HEK293 (cell line): Measurements from ENCODE around the gene RBP4.

Source experiments
- GFI1B ChIP-seq: fragments of 450-650 bp; formaldehyde crosslinking; IDR thresholded peaks from 2 replicates; pipeline ENCODE4 v1.5.1; 2016; ENCODE audit warnings: missing biosample characterization, missing genetic modification characterization
- GLIS2 ChIP-seq: fragments of 450-650 bp; formaldehyde crosslinking; IDR thresholded peaks from 2 replicates; pipeline ENCODE4 v1.5.1; 2016; ENCODE audit warnings: missing biosample characterization, missing genetic modification characterization
- HOXC10 ChIP-seq: sonication (generic); formaldehyde crosslinking; IDR thresholded peaks from 2 replicates; pipeline ENCODE4 v1.8.1; 2023; ENCODE audit warnings: mild to moderate bottlenecking, missing genetic modification reagents
- MEIS1 ChIP-seq: sonication (generic); formaldehyde crosslinking; IDR thresholded peaks from 2 replicates; pipeline ENCODE4 v1.8.1; 2022; ENCODE audit warnings: missing genetic modification reagents, mild to moderate bottlenecking, borderline replicate concordance
- WT1 ChIP-seq: fragments of 450-650 bp; formaldehyde crosslinking; IDR thresholded peaks from 2 replicates; pipeline ENCODE4 v1.5.1; 2016; ENCODE audit warnings: missing biosample characterization, missing genetic modification characterization
- YY1 ChIP-seq: fragments of 450-650 bp; formaldehyde crosslinking; IDR thresholded peaks from 2 replicates; pipeline ENCODE4 v1.5.1; 2018; ENCODE audit warnings: missing biosample characterization, missing genetic modification characterization
- ZBTB1 ChIP-seq: fragments of 450-650 bp; formaldehyde crosslinking; IDR thresholded peaks from 2 replicates; pipeline ENCODE4 v1.5.1; 2016; ENCODE audit warnings: missing biosample characterization, missing genetic modification characterization
- ZBTB20 ChIP-seq: fragments of 450-650 bp; formaldehyde crosslinking; IDR thresholded peaks from 2 replicates; pipeline ENCODE4 v1.5.1; 2016; ENCODE audit warnings: missing biosample characterization, missing genetic modification characterization
- ZBTB48 ChIP-seq: fragments of 450-650 bp; formaldehyde crosslinking; IDR thresholded peaks from 2 replicates; pipeline ENCODE4 v1.5.1; 2016; ENCODE audit warnings: missing biosample characterization, missing genetic modification characterization
- ZBTB7A ChIP-seq: fragments of 450-650 bp; formaldehyde crosslinking; IDR thresholded peaks from 2 replicates; pipeline ENCODE4 v1.5.1; 2016; ENCODE audit warnings: low read depth, missing biosample characterization, missing genetic modification characterization
- ZEB2 ChIP-seq: fragments of 450-650 bp; formaldehyde crosslinking; IDR thresholded peaks from 2 replicates; pipeline ENCODE4 v1.5.1; 2016; ENCODE audit warnings: missing biosample characterization, missing genetic modification characterization
- ZFP69B ChIP-seq: fragments of 450-650 bp; formaldehyde crosslinking; IDR thresholded peaks from 2 replicates; pipeline ENCODE4 v1.5.1; 2016; ENCODE audit warnings: missing biosample characterization, missing genetic modification characterization
- ZNF146 ChIP-seq: fragments of 450-650 bp; formaldehyde crosslinking; IDR thresholded peaks from 2 replicates; pipeline ENCODE4 v1.5.1; 2016; ENCODE audit warnings: missing biosample characterization, missing genetic modification characterization
- ZNF19 ChIP-seq: fragments of 450-650 bp; formaldehyde crosslinking; IDR thresholded peaks from 2 replicates; pipeline ENCODE4; 2016; ENCODE audit warnings: missing biosample characterization, missing genetic modification characterization, low read depth
- ZNF24 ChIP-seq: fragments of 450-650 bp; formaldehyde crosslinking; IDR thresholded peaks from 2 replicates; pipeline ENCODE4 v1.5.1; 2016; ENCODE audit warnings: missing biosample characterization, missing genetic modification characterization
- ZNF292 ChIP-seq: fragments of 450-650 bp; formaldehyde crosslinking; IDR thresholded peaks from 2 replicates; pipeline ENCODE4 v1.5.1; 2016; ENCODE audit warnings: low read depth, missing biosample characterization, missing genetic modification characterization, borderline replicate concordance
- ZNF366 ChIP-seq: fragments of 450-650 bp; formaldehyde crosslinking; conservative IDR thresholded peaks from 2 replicates; pipeline ENCODE4 v1.5.1; 2016; ENCODE audit warnings: missing biosample characterization, missing genetic modification characterization
- ZNF433 ChIP-seq: fragments of 450-650 bp; formaldehyde crosslinking; IDR thresholded peaks from 2 replicates; pipeline ENCODE4 v1.5.1; 2016; ENCODE audit warnings: missing biosample characterization, missing genetic modification characterization, low read depth
- ZNF48 ChIP-seq: fragments of 450-650 bp; formaldehyde crosslinking; IDR thresholded peaks from 2 replicates; pipeline ENCODE4 v1.5.1; 2016; ENCODE audit warnings: missing biosample characterization, missing genetic modification characterization
- ZNF555 ChIP-seq: fragments of 450-650 bp; formaldehyde crosslinking; conservative IDR thresholded peaks from 2 replicates; pipeline ENCODE4 v1.5.1; 2017; ENCODE audit warnings: missing biosample characterization, mild to moderate bottlenecking, missing genetic modification characterization, inconsistent platforms
- ZNF658 ChIP-seq: fragments of 450-650 bp; formaldehyde crosslinking; IDR thresholded peaks from 2 replicates; pipeline ENCODE4; 2016; ENCODE audit warnings: missing biosample characterization, missing genetic modification characterization
- ZNF664 ChIP-seq: fragments of 450-650 bp; formaldehyde crosslinking; IDR thresholded peaks from 2 replicates; pipeline ENCODE4 v1.5.1; 2016; ENCODE audit warnings: missing biosample characterization, missing genetic modification characterization
- ZNF843 ChIP-seq: fragments of 450-650 bp; formaldehyde crosslinking; IDR thresholded peaks from 2 replicates; pipeline ENCODE4 v1.5.1; 2016; ENCODE audit warnings: missing biosample characterization, missing genetic modification characterization
- ZSCAN30 ChIP-seq: fragments of 450-650 bp; IDR thresholded peaks from 2 replicates; pipeline ENCODE4 v1.5.1; 2018; ENCODE audit warnings: missing biosample characterization, mild to moderate bottlenecking, missing genetic modification characterization, moderate library complexity
- TF ChIP-seq, protein P1 (sequence below): fragments of 450-650 bp; formaldehyde crosslinking; IDR thresholded peaks from 2 replicates; pipeline ENCODE4 v1.5.1; 2016; ENCODE audit warnings: missing biosample characterization, missing genetic modification characterization
- TF ChIP-seq, protein P2 (sequence below): fragments of 450-650 bp; formaldehyde crosslinking; IDR thresholded peaks from 2 replicates; pipeline ENCODE4 v1.5.1; 2017; ENCODE audit warnings: missing biosample characterization, missing genetic modification characterization
- TF ChIP-seq, protein P3 (sequence below): fragments of 450-650 bp; formaldehyde crosslinking; IDR thresholded peaks from 2 replicates; pipeline ENCODE4 v1.5.1; 2017; ENCODE audit warnings: missing biosample characterization, missing genetic modification characterization
- TF ChIP-seq, protein P4 (sequence below): fragments of 450-650 bp; IDR thresholded peaks from 2 replicates; pipeline ENCODE4 v1.5.1; 2018; ENCODE audit warnings: missing biosample characterization, missing genetic modification characterization
- TF ChIP-seq, protein P5 (sequence below): fragments of 450-650 bp; formaldehyde crosslinking; IDR thresholded peaks from 2 replicates; pipeline ENCODE4 v1.5.1; 2016; ENCODE audit warnings: missing biosample characterization, missing genetic modification characterization
- TF ChIP-seq, protein P6 (sequence below): fragments of 450-650 bp; formaldehyde crosslinking; optimal IDR thresholded peaks from 2 replicates; pipeline ENCODE3; 2016; ENCODE audit warnings: missing biosample characterization, mild to moderate bottlenecking, missing genetic modification characterization
- TF ChIP-seq, protein P7 (sequence below): IDR thresholded peaks from 2 replicates; pipeline ENCODE4 v1.6.1; 2011; ENCODE audit warnings: mild to moderate bottlenecking, low read depth, low read length, borderline replicate concordance

The RBP4 gene

DNA sequence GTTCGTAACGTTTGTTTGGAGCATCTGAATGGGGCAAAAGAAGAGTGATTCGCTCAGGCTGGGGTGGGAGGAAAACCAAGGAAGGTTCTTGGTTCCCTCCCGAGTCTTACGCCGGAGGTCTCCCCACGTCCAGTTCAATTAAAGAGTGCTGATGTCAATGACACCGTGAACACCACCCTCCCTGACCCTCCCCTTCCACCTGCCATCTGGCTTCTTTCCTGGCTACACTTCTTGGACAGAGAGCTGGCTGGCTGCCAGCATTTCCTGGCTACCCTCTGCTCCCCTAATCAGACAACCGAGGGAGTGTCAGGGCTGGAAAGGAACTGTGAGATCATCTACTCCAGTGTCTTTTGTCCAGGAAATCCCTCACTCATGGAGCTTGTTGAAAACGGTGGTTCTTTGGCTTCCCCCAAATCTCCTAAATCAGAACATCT is 58.7 kb downstream of the RBP4 start (continued):
- TF ChIP-seq ZNF146 (tag by site-specific recombination), result no peak
- TF ChIP-seq ZNF433 (tag by site-specific recombination), result no peak
- TF ChIP-seq, protein P1, sequence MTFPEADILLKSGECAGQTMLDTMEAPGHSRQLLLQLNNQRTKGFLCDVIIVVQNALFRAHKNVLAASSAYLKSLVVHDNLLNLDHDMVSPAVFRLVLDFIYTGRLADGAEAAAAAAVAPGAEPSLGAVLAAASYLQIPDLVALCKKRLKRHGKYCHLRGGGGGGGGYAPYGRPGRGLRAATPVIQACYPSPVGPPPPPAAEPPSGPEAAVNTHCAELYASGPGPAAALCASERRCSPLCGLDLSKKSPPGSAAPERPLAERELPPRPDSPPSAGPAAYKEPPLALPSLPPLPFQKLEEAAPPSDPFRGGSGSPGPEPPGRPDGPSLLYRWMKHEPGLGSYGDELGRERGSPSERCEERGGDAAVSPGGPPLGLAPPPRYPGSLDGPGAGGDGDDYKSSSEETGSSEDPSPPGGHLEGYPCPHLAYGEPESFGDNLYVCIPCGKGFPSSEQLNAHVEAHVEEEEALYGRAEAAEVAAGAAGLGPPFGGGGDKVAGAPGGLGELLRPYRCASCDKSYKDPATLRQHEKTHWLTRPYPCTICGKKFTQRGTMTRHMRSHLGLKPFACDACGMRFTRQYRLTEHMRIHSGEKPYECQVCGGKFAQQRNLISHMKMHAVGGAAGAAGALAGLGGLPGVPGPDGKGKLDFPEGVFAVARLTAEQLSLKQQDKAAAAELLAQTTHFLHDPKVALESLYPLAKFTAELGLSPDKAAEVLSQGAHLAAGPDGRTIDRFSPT (tag by site-specific recombination), result no peak
- TF ChIP-seq ZBTB48, result 0 out of 2 replicates have a peak, but pooled peaks have one; percentile 60
- no peak for TF ChIP-seq ZNF843
- TF ChIP-seq, protein P2, sequence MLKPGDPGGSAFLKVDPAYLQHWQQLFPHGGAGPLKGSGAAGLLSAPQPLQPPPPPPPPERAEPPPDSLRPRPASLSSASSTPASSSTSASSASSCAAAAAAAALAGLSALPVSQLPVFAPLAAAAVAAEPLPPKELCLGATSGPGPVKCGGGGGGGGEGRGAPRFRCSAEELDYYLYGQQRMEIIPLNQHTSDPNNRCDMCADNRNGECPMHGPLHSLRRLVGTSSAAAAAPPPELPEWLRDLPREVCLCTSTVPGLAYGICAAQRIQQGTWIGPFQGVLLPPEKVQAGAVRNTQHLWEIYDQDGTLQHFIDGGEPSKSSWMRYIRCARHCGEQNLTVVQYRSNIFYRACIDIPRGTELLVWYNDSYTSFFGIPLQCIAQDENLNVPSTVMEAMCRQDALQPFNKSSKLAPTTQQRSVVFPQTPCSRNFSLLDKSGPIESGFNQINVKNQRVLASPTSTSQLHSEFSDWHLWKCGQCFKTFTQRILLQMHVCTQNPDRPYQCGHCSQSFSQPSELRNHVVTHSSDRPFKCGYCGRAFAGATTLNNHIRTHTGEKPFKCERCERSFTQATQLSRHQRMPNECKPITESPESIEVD (tag by site-specific recombination), result no peak; the same call in 1 of the 2 replicates
- no peak for TF ChIP-seq GLIS2
- no peak for TF ChIP-seq ZSCAN30 (tag by site-specific recombination)
- no peak for TF ChIP-seq ZEB2 (tag by site-specific recombination)
- TF ChIP-seq ZBTB1 (tag by site-specific recombination), result no peak
- TF ChIP-seq ZNF658 (tag by site-specific recombination), result no peak
- no peak for TF ChIP-seq ZNF555
- TF ChIP-seq, protein P3, sequence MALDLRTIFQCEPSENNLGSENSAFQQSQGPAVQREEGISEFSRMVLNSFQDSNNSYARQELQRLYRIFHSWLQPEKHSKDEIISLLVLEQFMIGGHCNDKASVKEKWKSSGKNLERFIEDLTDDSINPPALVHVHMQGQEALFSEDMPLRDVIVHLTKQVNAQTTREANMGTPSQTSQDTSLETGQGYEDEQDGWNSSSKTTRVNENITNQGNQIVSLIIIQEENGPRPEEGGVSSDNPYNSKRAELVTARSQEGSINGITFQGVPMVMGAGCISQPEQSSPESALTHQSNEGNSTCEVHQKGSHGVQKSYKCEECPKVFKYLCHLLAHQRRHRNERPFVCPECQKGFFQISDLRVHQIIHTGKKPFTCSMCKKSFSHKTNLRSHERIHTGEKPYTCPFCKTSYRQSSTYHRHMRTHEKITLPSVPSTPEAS, result no peak; the same call in 1 of the 2 replicates
- peak; percentile 10; the same call in 1 of the 2 replicates for TF ChIP-seq ZBTB20 (tag by site-specific recombination)
- no peak for TF ChIP-seq GFI1B (tag by site-specific recombination)
- peak; percentile 67; the same call in 1 of the 2 replicates for TF ChIP-seq ZNF366 (tag by site-specific recombination)
- TF ChIP-seq, protein P4, sequence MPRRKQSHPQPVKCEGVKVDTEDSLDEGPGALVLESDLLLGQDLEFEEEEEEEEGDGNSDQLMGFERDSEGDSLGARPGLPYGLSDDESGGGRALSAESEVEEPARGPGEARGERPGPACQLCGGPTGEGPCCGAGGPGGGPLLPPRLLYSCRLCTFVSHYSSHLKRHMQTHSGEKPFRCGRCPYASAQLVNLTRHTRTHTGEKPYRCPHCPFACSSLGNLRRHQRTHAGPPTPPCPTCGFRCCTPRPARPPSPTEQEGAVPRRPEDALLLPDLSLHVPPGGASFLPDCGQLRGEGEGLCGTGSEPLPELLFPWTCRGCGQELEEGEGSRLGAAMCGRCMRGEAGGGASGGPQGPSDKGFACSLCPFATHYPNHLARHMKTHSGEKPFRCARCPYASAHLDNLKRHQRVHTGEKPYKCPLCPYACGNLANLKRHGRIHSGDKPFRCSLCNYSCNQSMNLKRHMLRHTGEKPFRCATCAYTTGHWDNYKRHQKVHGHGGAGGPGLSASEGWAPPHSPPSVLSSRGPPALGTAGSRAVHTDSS (tag by site-specific recombination), result no peak
- TF ChIP-seq, protein P5, sequence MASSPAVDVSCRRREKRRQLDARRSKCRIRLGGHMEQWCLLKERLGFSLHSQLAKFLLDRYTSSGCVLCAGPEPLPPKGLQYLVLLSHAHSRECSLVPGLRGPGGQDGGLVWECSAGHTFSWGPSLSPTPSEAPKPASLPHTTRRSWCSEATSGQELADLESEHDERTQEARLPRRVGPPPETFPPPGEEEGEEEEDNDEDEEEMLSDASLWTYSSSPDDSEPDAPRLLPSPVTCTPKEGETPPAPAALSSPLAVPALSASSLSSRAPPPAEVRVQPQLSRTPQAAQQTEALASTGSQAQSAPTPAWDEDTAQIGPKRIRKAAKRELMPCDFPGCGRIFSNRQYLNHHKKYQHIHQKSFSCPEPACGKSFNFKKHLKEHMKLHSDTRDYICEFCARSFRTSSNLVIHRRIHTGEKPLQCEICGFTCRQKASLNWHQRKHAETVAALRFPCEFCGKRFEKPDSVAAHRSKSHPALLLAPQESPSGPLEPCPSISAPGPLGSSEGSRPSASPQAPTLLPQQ, result no peak; the same call in 1 of the 2 replicates
- 0 out of 2 replicates have a peak, but pooled peaks have one; percentile 15 for TF ChIP-seq ZNF24
- TF ChIP-seq MEIS1 (CRISPR knock-in tag), result no peak
- TF ChIP-seq, protein P6, sequence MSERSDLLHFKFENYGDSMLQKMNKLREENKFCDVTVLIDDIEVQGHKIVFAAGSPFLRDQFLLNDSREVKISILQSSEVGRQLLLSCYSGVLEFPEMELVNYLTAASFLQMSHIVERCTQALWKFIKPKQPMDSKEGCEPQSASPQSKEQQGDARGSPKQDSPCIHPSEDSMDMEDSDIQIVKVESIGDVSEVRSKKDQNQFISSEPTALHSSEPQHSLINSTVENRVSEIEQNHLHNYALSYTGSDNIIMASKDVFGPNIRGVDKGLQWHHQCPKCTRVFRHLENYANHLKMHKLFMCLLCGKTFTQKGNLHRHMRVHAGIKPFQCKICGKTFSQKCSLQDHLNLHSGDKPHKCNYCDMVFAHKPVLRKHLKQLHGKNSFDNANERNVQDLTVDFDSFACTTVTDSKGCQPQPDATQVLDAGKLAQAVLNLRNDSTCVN (tag by site-specific recombination), result no peak
- no peak for TF ChIP-seq ZBTB7A (tag by site-specific recombination)
- TF ChIP-seq ZFP69B (tag by site-specific recombination), result no peak
- no peak for TF ChIP-seq ZNF48 (tag by site-specific recombination)
- no peak for TF ChIP-seq YY1 (tag by site-specific recombination)
- TF ChIP-seq HOXC10 (CRISPR knock-in tag), result no peak
- TF ChIP-seq ZNF292, result no peak
- no peak for TF ChIP-seq ZNF664 (tag by site-specific recombination)
- no peak for TF ChIP-seq ZNF19 (tag by site-specific recombination)
- TF ChIP-seq, protein P7, sequence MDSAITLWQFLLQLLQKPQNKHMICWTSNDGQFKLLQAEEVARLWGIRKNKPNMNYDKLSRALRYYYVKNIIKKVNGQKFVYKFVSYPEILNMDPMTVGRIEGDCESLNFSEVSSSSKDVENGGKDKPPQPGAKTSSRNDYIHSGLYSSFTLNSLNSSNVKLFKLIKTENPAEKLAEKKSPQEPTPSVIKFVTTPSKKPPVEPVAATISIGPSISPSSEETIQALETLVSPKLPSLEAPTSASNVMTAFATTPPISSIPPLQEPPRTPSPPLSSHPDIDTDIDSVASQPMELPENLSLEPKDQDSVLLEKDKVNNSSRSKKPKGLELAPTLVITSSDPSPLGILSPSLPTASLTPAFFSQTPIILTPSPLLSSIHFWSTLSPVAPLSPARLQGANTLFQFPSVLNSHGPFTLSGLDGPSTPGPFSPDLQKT, result no peak
- TF ChIP-seq WT1 (tag by site-specific recombination), result peak; percentile 96
